ENCODE results near the gene STMN3.
"Not testable (repeated sequence)": the region's sequence is repeated elsewhere in the genome, so short reads cannot be mapped to it uniquely, and the experiment has no call there.

STMN3 gene

DNA sequence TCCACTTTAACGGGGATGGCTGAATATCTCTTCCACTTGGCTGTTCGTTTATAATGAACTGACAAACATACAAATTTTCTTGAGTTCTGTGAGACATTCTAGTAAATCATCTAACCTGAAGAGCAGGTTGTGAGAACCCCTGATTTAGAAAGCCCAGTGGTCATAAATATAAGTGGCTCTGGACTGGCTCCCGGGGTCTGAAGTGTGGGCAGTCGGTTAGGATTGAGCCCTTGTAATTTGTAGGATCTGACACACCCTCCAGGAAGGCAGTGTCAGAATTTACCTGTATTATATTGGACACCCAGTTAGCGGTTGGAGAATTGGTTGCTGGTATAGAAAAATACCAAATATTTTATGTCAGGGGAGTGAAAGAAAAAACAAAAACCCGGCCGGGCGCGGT, 19.5 kb downstream of the STMN3 start:
- Histone ChIP-seq H3K79me1 (ENCODE audit: low read length) (peaks cover 3% of the 10 kb centered on the region), H4K12ac (ENCODE audit: low read depth, low read length) (no peak overlapping the region), H3K79me2 (ENCODE audit: control insufficient read depth, insufficient read depth, low read length, poor library complexity) (no peaks in the 10 kb centered on the region), H3K23ac (ENCODE audit: low read length) (no peak overlapping the region), H2AK5ac (ENCODE audit: low read length) (no peak overlapping the region), H4K91ac (ENCODE audit: low read depth, low read length) (no peak overlapping the region), H3K27ac (ENCODE audit: low read depth, low read length) (no peak overlapping the region), H3K9me3 (ENCODE audit: insufficient read depth, low read depth, low read length) (peaks cover 2% of the 10 kb centered on the region), H2BK12ac (ENCODE audit: low read length) (no peak overlapping the region), H3K4me2 (ENCODE audit: low read length) (no peak overlapping the region), H3K9ac (ENCODE audit: low read length) (no peak overlapping the region), H4K8ac (ENCODE audit: low read depth, low read length) (no peak overlapping the region), H3K4me3 (ENCODE audit: low read depth, low read length) (no peak overlapping the region), H2AFZ (ENCODE audit: insufficient read depth, low read length, poor library complexity) (no peak overlapping the region), H3K14ac (ENCODE audit: low read length) (no peak overlapping the region), H3K4ac (ENCODE audit: low read depth, low read length) (no peak overlapping the region), H3K27me3 (ENCODE audit: insufficient read depth, low read length) (no peaks in the 10 kb centered on the region), H2BK120ac (ENCODE audit: insufficient read depth, low read length, poor library complexity) (no peak overlapping the region), H2BK5ac (ENCODE audit: low read depth, low read length, poor library complexity) (no peak overlapping the region), H3K4me1 (ENCODE audit: control insufficient read depth in 1 of 2, insufficient read depth in 2 of 2, low read length in 2 of 2) (peaks cover 6% of the 10 kb centered on the region in 2 experiments), H3K18ac (ENCODE audit: low read length) (no peak overlapping the region), H3K36me3 (ENCODE audit: control insufficient read depth in 1 of 2, insufficient read depth in 2 of 2, low read length in 2 of 2) (no peaks in the 10 kb centered on the region)
- WGBS (ENCODE audit: extremely low coverage, insufficient coverage, insufficient read length): no CpG with 5 or more reads among the region's 9 CpGs
- DNase-seq: no peak

DNA sequence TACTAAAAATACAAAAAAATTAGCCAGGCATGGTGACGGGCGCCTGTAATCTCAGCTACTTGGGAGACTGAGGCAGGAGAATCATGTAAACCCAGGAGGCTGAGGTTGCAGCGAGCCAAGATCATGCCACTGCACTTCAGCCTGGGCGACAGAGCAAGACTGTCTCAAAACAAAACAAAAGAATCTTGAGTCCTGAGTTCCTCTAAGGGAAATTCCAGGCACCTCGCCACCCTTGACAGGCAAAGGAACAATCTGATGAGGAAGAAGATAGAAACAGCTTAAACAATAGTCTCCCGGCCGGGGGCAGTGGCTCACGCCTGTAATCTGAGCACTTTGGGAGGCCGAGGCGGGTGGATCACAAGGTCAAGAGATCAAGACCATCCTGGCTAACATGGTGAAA, 21.8 kb downstream of the STMN3 start:
- H2BK120ac ChIP-seq (ENCODE audit: insufficient read depth, low read length, poor library complexity); H3K79me2 ChIP-seq (ENCODE audit: control insufficient read depth, insufficient read depth, low read length, poor library complexity); H3K4ac ChIP-seq (ENCODE audit: low read depth, low read length); H3K18ac ChIP-seq (ENCODE audit: low read length); H3K79me1 ChIP-seq (ENCODE audit: low read length); H3K27ac ChIP-seq (ENCODE audit: low read depth, low read length); H3K4me3 ChIP-seq (ENCODE audit: low read depth, low read length); H2AFZ ChIP-seq (ENCODE audit: insufficient read depth, low read length, poor library complexity); H4K12ac ChIP-seq (ENCODE audit: low read depth, low read length); H3K4me2 ChIP-seq (ENCODE audit: low read length); H3K9ac ChIP-seq (ENCODE audit: low read length); H3K23ac ChIP-seq (ENCODE audit: low read length); H2AK5ac ChIP-seq (ENCODE audit: low read length); H3K27me3 ChIP-seq (ENCODE audit: insufficient read depth, low read length); H4K91ac ChIP-seq (ENCODE audit: low read depth, low read length); H2BK12ac ChIP-seq (ENCODE audit: low read length); H2BK5ac ChIP-seq (ENCODE audit: low read depth, low read length, poor library complexity); H4K8ac ChIP-seq (ENCODE audit: low read depth, low read length); H3K9me3 ChIP-seq (ENCODE audit: insufficient read depth, low read depth, low read length); H3K36me3 ChIP-seq (ENCODE audit: control insufficient read depth in 1 of 2, insufficient read depth in 2 of 2, low read length in 2 of 2); H3K14ac ChIP-seq (ENCODE audit: low read length): not testable (repeated sequence)
- peaks cover 13 to 17% of the 10 kb centered on the region in 2 experiments for H3K4me1 ChIP-seq (ENCODE audit: control insufficient read depth in 1 of 2, insufficient read depth in 2 of 2, low read length in 2 of 2)
- DNase-seq: peak in 1 of 2 donors; percentile 57
- no CpG with 5 or more reads among the region's 10 CpGs for WGBS (ENCODE audit: extremely low coverage, insufficient coverage, insufficient read length)

GRCh38 chr20:63630956-63631355, 22.3 kb downstream of the STMN3 start:
- H2AK5ac ChIP-seq (ENCODE audit: low read length); H3K4ac ChIP-seq (ENCODE audit: low read depth, low read length); H3K9me3 ChIP-seq (ENCODE audit: insufficient read depth, low read depth, low read length); H4K8ac ChIP-seq (ENCODE audit: low read depth, low read length); H2BK5ac ChIP-seq (ENCODE audit: low read depth, low read length, poor library complexity); H3K4me2 ChIP-seq (ENCODE audit: low read length); H3K27ac ChIP-seq (ENCODE audit: low read depth, low read length); H3K27me3 ChIP-seq (ENCODE audit: insufficient read depth, low read length); H3K14ac ChIP-seq (ENCODE audit: low read length); H3K18ac ChIP-seq (ENCODE audit: low read length); H2AFZ ChIP-seq (ENCODE audit: insufficient read depth, low read length, poor library complexity); H2BK120ac ChIP-seq (ENCODE audit: insufficient read depth, low read length, poor library complexity); H3K23ac ChIP-seq (ENCODE audit: low read length); H2BK12ac ChIP-seq (ENCODE audit: low read length); H3K4me3 ChIP-seq (ENCODE audit: low read depth, low read length); DNase-seq; H3K36me3 ChIP-seq (ENCODE audit: control insufficient read depth in 1 of 2, insufficient read depth in 2 of 2, low read length in 2 of 2); H4K12ac ChIP-seq (ENCODE audit: low read depth, low read length); H4K91ac ChIP-seq (ENCODE audit: low read depth, low read length); H3K9ac ChIP-seq (ENCODE audit: low read length); H3K79me2 ChIP-seq (ENCODE audit: control insufficient read depth, insufficient read depth, low read length, poor library complexity): not testable (repeated sequence)
- WGBS (ENCODE audit: extremely low coverage, insufficient coverage, insufficient read length): no CpG with 5 or more reads among the region's 6 CpGs
- Histone ChIP-seq H3K79me1 (ENCODE audit: low read length) (peaks cover 13% of the 10 kb centered on the region), H3K4me1 (ENCODE audit: control insufficient read depth in 1 of 2, insufficient read depth in 2 of 2, low read length in 2 of 2) (peaks cover 14 to 18% of the 10 kb centered on the region in 2 experiments)

DNA sequence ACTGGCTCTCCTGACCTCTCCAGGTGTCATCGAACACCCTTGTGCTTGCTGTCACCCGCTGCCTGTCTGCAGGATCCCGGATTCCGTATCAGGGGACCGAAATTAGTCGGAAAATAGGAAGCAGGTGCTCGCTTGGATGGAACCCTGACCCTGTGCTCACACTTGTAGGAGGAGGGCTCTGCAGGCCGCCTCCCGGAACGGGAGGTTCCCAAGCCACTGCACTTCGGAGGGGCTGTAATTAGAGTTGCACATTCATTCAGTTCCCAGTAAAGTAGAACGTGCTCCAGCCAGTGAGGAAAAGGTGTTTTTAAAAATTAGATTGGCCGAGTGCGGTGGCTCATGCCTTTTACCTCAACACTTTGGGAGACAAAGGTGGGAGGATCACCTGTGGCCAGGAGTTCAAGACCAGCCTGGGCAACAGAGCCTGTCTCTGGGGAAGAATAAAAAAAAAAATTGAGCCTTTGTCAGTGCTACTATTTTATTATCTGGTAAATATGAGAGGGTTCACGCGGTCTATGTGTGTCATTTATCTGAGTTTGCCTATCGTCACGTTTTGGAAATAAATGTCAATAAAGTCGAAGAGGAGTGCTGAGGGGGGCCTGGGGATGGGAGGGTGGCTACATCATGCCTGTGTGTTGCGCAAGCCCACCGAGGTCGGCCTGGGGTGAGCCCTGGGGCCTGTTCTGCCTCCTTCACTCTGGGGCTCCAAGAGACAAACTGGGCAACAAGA, 24.8 kb downstream of the STMN3 start:
- Histone ChIP-seq H2BK5ac (ENCODE audit: low read depth, low read length, poor library complexity) (no peak overlapping the region), H4K12ac (ENCODE audit: low read depth, low read length) (no peak overlapping the region)
- WGBS (ENCODE audit: extremely low coverage, insufficient coverage, insufficient read length): no CpG with 5 or more reads among the region's 22 CpGs

More for the DNA sequence above, 24.8 kb downstream of the STMN3 start:
- no peaks in the 10 kb centered on the region for H3K9me3 ChIP-seq (ENCODE audit: insufficient read depth, low read depth, low read length)
- H3K36me3 ChIP-seq (ENCODE audit: control insufficient read depth in 1 of 2, insufficient read depth in 2 of 2, low read length in 2 of 2): no peaks in the 10 kb centered on the region
- no peaks in the 10 kb centered on the region for H3K27me3 ChIP-seq (ENCODE audit: insufficient read depth, low read length)
- H2BK12ac ChIP-seq (ENCODE audit: low read length): no peak overlapping the region
- no peak overlapping the region for H3K4ac ChIP-seq (ENCODE audit: low read depth, low read length)
- DNase-seq: peak; percentile 57 to 67
- no peak overlapping the region for H3K4me3 ChIP-seq (ENCODE audit: low read depth, low read length)
- H2AFZ ChIP-seq (ENCODE audit: insufficient read depth, low read length, poor library complexity): no peak overlapping the region
- no peak overlapping the region for H3K9ac ChIP-seq (ENCODE audit: low read length)
- H4K91ac ChIP-seq (ENCODE audit: low read depth, low read length): peak overlapping the region; percentile 25
- H3K27ac ChIP-seq (ENCODE audit: low read depth, low read length): peak overlapping the region; percentile 23
- H4K8ac ChIP-seq (ENCODE audit: low read depth, low read length): no peak overlapping the region
- H2AK5ac ChIP-seq (ENCODE audit: low read length): no peak overlapping the region
- H3K4me1 ChIP-seq (ENCODE audit: control insufficient read depth in 1 of 2, insufficient read depth in 2 of 2, low read length in 2 of 2): peaks cover 19 to 26% of the 10 kb centered on the region in 2 experiments
- H3K4me2 ChIP-seq (ENCODE audit: low read length): peak overlapping the region; percentile 71
- H3K23ac ChIP-seq (ENCODE audit: low read length): no peak overlapping the region
- no peak overlapping the region for H3K18ac ChIP-seq (ENCODE audit: low read length)
- H2BK120ac ChIP-seq (ENCODE audit: insufficient read depth, low read length, poor library complexity): no peak overlapping the region
- H3K14ac ChIP-seq (ENCODE audit: low read length): no peak overlapping the region
- peaks cover 14% of the 10 kb centered on the region for H3K79me1 ChIP-seq (ENCODE audit: low read length)
- H3K79me2 ChIP-seq (ENCODE audit: control insufficient read depth, insufficient read depth, low read length, poor library complexity): peaks cover 11% of the 10 kb centered on the region
